Retina (tissue), 1 donor: Measurements from ENCODE around the gene CAPZB.

Experiments
- DNase-seq: peaks from one replicate; pipeline ENCODE4 v3.0.0-alpha.2; 2016

CAPZB gene

GRCh38 chr1:19381261-19381660 lies 104.1 kb downstream of the CAPZB start:
- no peak for DNase-seq

GRCh38 chr1:19377812-19378718 lies 107.3 kb downstream of the CAPZB start:
- DNase-seq: no peak

GRCh38 chr1:19376428-19377372 lies 108.6 kb downstream of the CAPZB start:
- DNase-seq: no peak

- no peak for DNase-seq
These were observed 109.5 kb downstream of the CAPZB start for GRCh38 chr1:19375631-19376400.

GRCh38 chr1:19374926-19375325 lies 110.4 kb downstream of the CAPZB start:
- no peak for DNase-seq

- no peak for DNase-seq
These were observed 111.1 kb downstream of the CAPZB start for GRCh38 chr1:19374083-19374801.

- DNase-seq: no peak
These were observed 111.9 kb downstream of the CAPZB start for GRCh38 chr1:19373211-19374082.

GRCh38 chr1:19372602-19373001 lies 112.7 kb downstream of the CAPZB start:
- DNase-seq: no peak

GRCh38 chr1:19372136-19372514 lies 113.2 kb downstream of the CAPZB start:
- no peak for DNase-seq

GRCh38 chr1:19371226-19372135 lies 113.9 kb downstream of the CAPZB start:
- DNase-seq: no peak

- DNase-seq: no peak
These were observed 114.7 kb downstream of the CAPZB start for GRCh38 chr1:19370453-19371170.

- no peak for DNase-seq
These were observed 115.8 kb downstream of the CAPZB start for GRCh38 chr1:19369396-19370090.

GRCh38 chr1:19368964-19369363 lies 116.4 kb downstream of the CAPZB start:
- no peak for DNase-seq

GRCh38 chr1:19368050-19368449 lies 117.3 kb downstream of the CAPZB start:
- DNase-seq: no peak

- DNase-seq: no peak
These were observed 117.7 kb downstream of the CAPZB start for GRCh38 chr1:19367584-19368041.

GRCh38 chr1:19366599-19367536 lies 118.5 kb downstream of the CAPZB start:
- DNase-seq: no peak

- DNase-seq: no peak
These were observed 119.6 kb downstream of the CAPZB start for GRCh38 chr1:19365721-19366120.
